ENCODE data around the gene CHST3. TPM values are rescaled to one million over a fixed set of nuclear protein-coding genes. Genes with fewer than 3 reads are reported as not detected.

CHST3 gene
- total RNA-seq, 4 donors from 2014 or later = 27.9 to 54.2 (median 34.2) TPM

- no peak for TF ChIP-seq CTCF (IDR thresholded peaks at IDR 0.05)
- DNase-seq (ENCODE audit: low spot score) = no peak
- ATAC-seq (ENCODE audit: low FRiP score) = no peak
Measured at GRCh38 chr10:71969929-71970328, 5.7 kb downstream of the CHST3 start.

- TF ChIP-seq CTCF (IDR thresholded peaks at IDR 0.05) = no peak
- DNase-seq (ENCODE audit: low spot score) = no peak
- no peak for ATAC-seq (ENCODE audit: low FRiP score)
Measured at GRCh38 chr10:71970331-71970730, 6.1 kb downstream of the CHST3 start.

GRCh38 chr10:71970869-71971268 is 6.7 kb downstream of the CHST3 start:
- ATAC-seq (ENCODE audit: low FRiP score) (no peak), DNase-seq (ENCODE audit: low spot score) (no peak)
- no peak for TF ChIP-seq CTCF (IDR thresholded peaks at IDR 0.05)

- DNase-seq (ENCODE audit: low spot score) (no peak), ATAC-seq (ENCODE audit: low FRiP score) (no peak)
- TF ChIP-seq CTCF (IDR thresholded peaks at IDR 0.05) = no peak
Measured at GRCh38 chr10:71971311-71971731, 7.1 kb downstream of the CHST3 start.

- TF ChIP-seq CTCF (IDR thresholded peaks at IDR 0.05) = no peak
- DNase-seq (ENCODE audit: low spot score) = no peak
- ATAC-seq (ENCODE audit: low FRiP score) = no peak
Measured at GRCh38 chr10:71971769-71972555, 7.8 kb downstream of the CHST3 start.

GRCh38 chr10:71972746-71973695 is 8.8 kb downstream of the CHST3 start:
- ATAC-seq (ENCODE audit: low FRiP score) = no peak

More at GRCh38 chr10:71972746-71973695, 8.8 kb downstream of the CHST3 start:
- TF ChIP-seq CTCF (IDR thresholded peaks at IDR 0.05) = no peak
- no peak for DNase-seq (ENCODE audit: low spot score)
